ENCODE results near the gene PBXIP1.

DNA sequence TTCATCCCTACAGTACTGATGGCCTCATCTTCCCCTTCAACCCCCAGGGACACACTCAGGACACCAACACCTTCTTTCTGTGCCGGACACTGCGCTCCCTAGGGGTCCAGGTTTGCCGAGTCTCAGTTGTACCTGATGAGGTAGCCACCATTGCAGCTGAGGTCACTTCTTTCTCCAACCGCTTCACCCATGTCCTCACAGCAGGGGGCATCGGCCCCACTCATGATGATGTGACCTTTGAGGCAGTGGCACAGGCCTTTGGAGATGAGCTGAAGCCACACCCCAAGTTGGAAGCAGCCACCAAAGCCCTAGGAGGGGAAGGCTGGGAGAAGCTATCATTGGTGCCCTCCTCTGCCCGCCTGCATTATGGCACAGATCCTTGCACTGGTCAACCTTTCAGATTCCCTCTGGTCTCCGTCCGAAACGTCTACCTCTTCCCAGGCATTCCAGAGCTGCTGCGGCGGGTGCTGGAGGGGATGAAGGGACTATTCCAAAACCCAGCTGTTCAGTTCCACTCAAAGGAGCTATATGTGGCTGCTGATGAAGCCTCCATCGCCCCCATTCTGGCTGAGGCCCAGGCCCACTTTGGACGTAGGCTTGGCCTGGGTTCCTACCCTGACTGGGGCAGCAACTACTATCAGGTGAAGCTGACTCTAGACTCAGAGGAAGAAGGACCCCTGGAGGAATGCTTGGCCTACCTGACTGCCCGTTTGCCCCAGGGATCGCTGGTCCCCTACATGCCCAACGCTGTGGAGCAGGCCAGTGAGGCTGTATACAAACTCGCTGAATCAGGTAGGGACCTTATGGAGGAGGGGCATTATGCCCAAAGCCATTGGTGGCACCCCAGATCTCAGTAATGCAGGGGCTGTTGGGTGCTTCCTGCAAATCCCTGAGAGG is 32.4 kb upstream of the PBXIP1 start:
- TF ChIP-seq, protein P1, sequence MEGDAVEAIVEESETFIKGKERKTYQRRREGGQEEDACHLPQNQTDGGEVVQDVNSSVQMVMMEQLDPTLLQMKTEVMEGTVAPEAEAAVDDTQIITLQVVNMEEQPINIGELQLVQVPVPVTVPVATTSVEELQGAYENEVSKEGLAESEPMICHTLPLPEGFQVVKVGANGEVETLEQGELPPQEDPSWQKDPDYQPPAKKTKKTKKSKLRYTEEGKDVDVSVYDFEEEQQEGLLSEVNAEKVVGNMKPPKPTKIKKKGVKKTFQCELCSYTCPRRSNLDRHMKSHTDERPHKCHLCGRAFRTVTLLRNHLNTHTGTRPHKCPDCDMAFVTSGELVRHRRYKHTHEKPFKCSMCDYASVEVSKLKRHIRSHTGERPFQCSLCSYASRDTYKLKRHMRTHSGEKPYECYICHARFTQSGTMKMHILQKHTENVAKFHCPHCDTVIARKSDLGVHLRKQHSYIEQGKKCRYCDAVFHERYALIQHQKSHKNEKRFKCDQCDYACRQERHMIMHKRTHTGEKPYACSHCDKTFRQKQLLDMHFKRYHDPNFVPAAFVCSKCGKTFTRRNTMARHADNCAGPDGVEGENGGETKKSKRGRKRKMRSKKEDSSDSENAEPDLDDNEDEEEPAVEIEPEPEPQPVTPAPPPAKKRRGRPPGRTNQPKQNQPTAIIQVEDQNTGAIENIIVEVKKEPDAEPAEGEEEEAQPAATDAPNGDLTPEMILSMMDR (conservative IDR thresholded peaks at IDR 0.05), result no peak
- TF ChIP-seq ZFX (IDR thresholded peaks at IDR 0.05), result no peak
